Measurements from ENCODE around the gene COL1A1.
A peak's percentile ranks its signal among the peaks of the same experiment; 100 is the strongest.

COL1A1 gene

GRCh38 chr17:50141026-50141744, 60.2 kb downstream of the COL1A1 start:
- DNase-seq, result no peak
- TF ChIP-seq POLR2A (IDR thresholded peaks at IDR 0.05; ENCODE audit: low read length) (no peak), GATA1 (IDR thresholded peaks at IDR 0.05; ENCODE audit: low read depth, low read length) (no peak)

GRCh38 chr17:50139950-50140885, 61.2 kb downstream of the COL1A1 start:
- DNase-seq, result peak; percentile 85 to 89
- TF ChIP-seq GATA1 (IDR thresholded peaks at IDR 0.05; ENCODE audit: low read depth, low read length) (no peak), POLR2A (IDR thresholded peaks at IDR 0.05; ENCODE audit: low read length) (no peak)

DNA sequence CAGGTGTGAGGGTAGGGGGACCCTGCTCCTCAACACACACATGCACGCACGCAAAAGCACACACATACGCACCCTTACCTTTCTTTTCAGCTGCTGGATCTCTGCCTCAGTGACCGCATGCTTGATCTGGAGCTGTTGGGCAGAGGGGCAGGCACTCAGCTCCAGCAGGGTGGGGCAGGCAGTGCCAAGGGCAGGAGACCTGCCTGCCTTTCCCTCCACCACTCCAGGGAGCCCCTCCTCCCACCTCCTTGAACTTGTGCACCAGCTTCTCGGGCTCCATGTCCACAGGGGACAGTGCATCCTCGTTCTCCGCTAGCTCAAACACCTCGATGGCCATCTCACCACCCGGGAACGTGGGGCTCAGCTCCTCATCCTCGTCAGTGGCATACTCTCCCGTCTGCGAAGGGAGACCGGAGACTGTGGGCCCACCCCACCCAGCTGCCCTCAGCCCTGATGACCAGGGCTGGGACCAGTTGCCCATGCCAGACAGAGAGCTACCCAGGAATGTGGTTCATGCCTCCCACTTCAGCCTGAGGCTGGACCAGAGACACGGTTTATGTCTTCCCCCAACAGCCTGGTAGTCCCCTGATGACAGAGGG, 62.1 kb downstream of the COL1A1 start:
- no peak for TF ChIP-seq GATA1 (IDR thresholded peaks at IDR 0.05; ENCODE audit: low read depth, low read length)
- TF ChIP-seq POLR2A (IDR thresholded peaks at IDR 0.05; ENCODE audit: low read length), result no peak
- no peak for DNase-seq

DNA sequence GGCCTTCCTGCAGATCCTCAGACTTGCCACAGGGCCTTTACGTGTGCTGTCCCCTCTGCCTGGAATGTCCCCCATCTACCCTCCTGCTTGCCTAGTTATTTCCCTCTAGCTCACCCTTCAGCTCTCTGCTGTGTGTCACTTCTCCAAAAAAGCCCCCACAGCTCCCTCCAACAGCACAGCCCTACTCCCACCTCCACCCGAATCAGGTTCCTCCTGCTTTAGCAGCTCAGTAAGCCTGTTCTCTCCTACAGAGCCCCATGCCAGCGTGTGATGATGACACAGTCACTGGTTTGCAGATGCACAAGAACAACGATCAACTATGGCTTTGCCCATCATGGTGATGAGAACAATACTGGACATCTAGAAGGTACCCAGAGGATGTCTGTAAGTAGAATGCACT, 64.4 kb downstream of the COL1A1 start:
- DNase-seq, result no peak
- TF ChIP-seq GATA1 (IDR thresholded peaks at IDR 0.05; ENCODE audit: low read depth, low read length) (no peak), POLR2A (IDR thresholded peaks at IDR 0.05; ENCODE audit: low read length) (no peak)

DNA sequence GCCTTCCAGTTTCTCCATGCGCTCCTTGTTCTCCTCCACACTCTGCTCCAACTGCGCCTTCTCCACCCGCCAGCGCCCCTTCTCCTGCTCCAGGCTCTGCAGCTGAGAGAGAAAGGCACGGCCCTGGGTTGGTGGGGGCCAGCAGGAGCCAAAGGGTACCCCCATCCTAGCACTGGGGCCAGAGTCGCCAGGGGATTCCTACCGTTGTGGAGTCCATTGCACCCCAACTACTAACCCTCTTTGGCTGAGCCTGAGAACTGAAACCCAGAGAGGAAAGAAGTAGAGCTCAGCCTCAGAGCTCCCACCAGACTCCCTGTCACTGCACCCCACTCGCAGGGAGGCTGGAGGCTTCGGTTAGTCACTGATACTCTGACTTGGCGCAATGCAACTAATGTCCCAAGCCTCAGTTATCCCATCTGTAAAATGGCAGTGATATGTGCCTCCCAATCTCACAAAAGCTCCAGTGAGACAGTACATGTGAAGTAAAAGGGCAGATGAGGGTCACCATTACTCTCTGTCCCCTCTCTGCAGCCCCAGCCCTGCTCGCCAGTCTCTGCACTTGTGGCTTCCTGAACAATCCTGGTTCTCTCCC, 65.2 kb downstream of the COL1A1 start:
- TF ChIP-seq POLR2A (IDR thresholded peaks at IDR 0.05; ENCODE audit: low read length) (no peak), GATA1 (IDR thresholded peaks at IDR 0.05; ENCODE audit: low read depth, low read length) (no peak)
- no peak for DNase-seq

DNA sequence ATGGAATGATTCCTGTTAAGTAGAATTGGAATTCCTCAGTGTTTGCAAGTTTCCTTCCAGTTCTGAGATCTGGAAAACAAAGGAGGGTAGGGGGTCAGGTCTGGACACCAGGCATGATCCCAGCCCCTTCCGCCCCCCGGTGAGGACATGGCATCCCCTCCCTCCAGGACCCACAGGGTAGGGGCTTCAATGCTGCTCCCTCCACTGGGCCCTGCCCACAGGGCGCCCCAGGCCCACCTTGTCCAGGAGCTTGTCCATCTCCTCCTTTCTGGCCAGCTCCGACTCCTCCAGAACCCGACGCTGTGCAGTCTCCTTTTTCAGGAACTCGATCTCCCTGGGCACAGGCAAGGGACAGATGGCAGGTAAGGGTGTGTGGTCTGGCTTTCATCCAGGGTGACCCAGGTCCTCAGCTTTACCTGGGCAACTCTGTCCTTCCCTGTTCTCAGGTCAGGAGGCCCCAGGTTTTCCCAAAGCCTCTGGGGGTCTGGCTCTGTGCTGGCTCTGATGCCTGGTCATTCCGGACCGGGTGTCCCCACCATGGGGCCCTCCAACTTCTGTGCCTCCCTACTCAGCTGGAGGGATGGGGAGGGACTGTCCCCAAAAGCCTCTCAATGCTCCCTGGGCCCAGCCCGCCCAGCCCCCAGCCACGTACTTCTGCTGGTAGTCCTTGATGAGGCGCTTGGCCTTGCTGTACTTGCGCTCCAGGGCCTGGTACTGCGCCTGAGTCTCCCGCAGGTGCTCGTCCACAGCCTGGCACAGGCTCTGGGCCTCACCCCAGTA, 65.9 kb downstream of the COL1A1 start:
- TF ChIP-seq GATA1 (IDR thresholded peaks at IDR 0.05; ENCODE audit: low read depth, low read length) (no peak), POLR2A (IDR thresholded peaks at IDR 0.05; ENCODE audit: low read length) (no peak)

GRCh38 chr17:50134206-50135110, 67.0 kb downstream of the COL1A1 start:
- TF ChIP-seq POLR2A (IDR thresholded peaks at IDR 0.05; ENCODE audit: low read length) (no peak), GATA1 (IDR thresholded peaks at IDR 0.05; ENCODE audit: low read depth, low read length) (no peak)
- DNase-seq, result no peak

More for the DNA sequence above, 65.9 kb downstream of the COL1A1 start:
- no peak for DNase-seq

GRCh38 chr17:50133769-50134099, 67.7 kb downstream of the COL1A1 start:
- no peak for TF ChIP-seq GATA1 (IDR thresholded peaks at IDR 0.05; ENCODE audit: low read depth, low read length)
- TF ChIP-seq POLR2A (IDR thresholded peaks at IDR 0.05; ENCODE audit: low read length), result no peak
- no peak for DNase-seq

All from erythroblast (primary cell).